Measurements from ENCODE around the gene ZNRD2. TPM values are rescaled to one million over a fixed set of nuclear protein-coding genes. Genes with fewer than 3 reads are reported as not detected.

ZNRD2 gene
- total and polyA plus RNA-seq, 2 experiments from 2014 or later, result 20.5 to 52.4 TPM

GRCh38 chr11:65591939-65592857 lies 21.9 kb downstream of the ZNRD2 start:
- Histone ChIP-seq H3K27me3 (no peaks in the 10 kb centered on the region), H3K9me2 (replicated peaks; ENCODE audit: insufficient read depth) (no peaks in the 10 kb centered on the region), H3K27ac (no peak overlapping the region)

GRCh38 chr11:65592858-65593517 lies 22.7 kb downstream of the ZNRD2 start:
- Histone ChIP-seq H3K4me3 (no peak overlapping the region), H4K20me1 (ENCODE audit: insufficient read depth, poor library complexity, severe bottlenecking) (no peaks in the 10 kb centered on the region), H3K27ac (no peak overlapping the region), H3K79me2 (no peaks in the 10 kb centered on the region), H3K27me3 (no peaks in the 10 kb centered on the region), H3K4me1 (ENCODE audit: insufficient read depth) (peaks cover 13% of the 10 kb centered on the region), H3K4me2 (peak overlapping the region; percentile 75), H3K36me3 (replicated peaks; ENCODE audit: insufficient read depth, low read depth) (no peaks in the 10 kb centered on the region), H2AFZ (no peak overlapping the region), H3K9me3 (ENCODE audit: low read depth) (no peaks in the 10 kb centered on the region), H3K9me2 (replicated peaks; ENCODE audit: insufficient read depth) (no peaks in the 10 kb centered on the region)
- 75% methylated on average over 22 of the region's 22 CpGs for WGBS (ENCODE audit: low lambda C conversion rate, missing lambda C conversion rate)
- DNase-seq (ENCODE audit: low spot score), result no peak
- TF ChIP-seq EZH2phosphoT487 (IDR thresholded peaks at IDR 0.05; ENCODE audit: low read depth, severe bottlenecking, unreplicated experiment) (no peak), EZH2 (IDR thresholded peaks at IDR 0.05; ENCODE audit: borderline replicate concordance) (no peak), CTCF (IDR thresholded peaks at IDR 0.05; ENCODE audit: poor library complexity) (no peak)

More at GRCh38 chr11:65591939-65592857, 21.9 kb downstream of the ZNRD2 start:
- Histone ChIP-seq H3K4me3 (peak overlapping the region; percentile 16), H4K20me1 (ENCODE audit: insufficient read depth, poor library complexity, severe bottlenecking) (no peaks in the 10 kb centered on the region), H3K9me3 (ENCODE audit: low read depth) (no peaks in the 10 kb centered on the region), H3K4me2 (peak overlapping the region; percentile 75), H3K36me3 (replicated peaks; ENCODE audit: insufficient read depth, low read depth) (no peaks in the 10 kb centered on the region), H3K79me2 (no peaks in the 10 kb centered on the region), H3K4me1 (ENCODE audit: insufficient read depth) (peaks cover 13% of the 10 kb centered on the region), H2AFZ (peak overlapping the region; percentile 21)
- WGBS (ENCODE audit: low lambda C conversion rate, missing lambda C conversion rate), result 14% methylated on average over 68 of the region's 106 CpGs
- TF ChIP-seq EZH2phosphoT487 (IDR thresholded peaks at IDR 0.05; ENCODE audit: low read depth, severe bottlenecking, unreplicated experiment) (no peak), EZH2 (IDR thresholded peaks at IDR 0.05; ENCODE audit: borderline replicate concordance) (no peak), CTCF (IDR thresholded peaks at IDR 0.05; ENCODE audit: poor library complexity) (peak; percentile 26)
- peak; percentile 70 for DNase-seq (ENCODE audit: low spot score)

GRCh38 chr11:65593518-65594414 lies 23.5 kb downstream of the ZNRD2 start:
- Histone ChIP-seq H3K4me3 (no peak overlapping the region), H3K27me3 (no peaks in the 10 kb centered on the region), H3K9me3 (ENCODE audit: low read depth) (no peaks in the 10 kb centered on the region), H3K4me1 (ENCODE audit: insufficient read depth) (peaks cover 13% of the 10 kb centered on the region), H3K9me2 (replicated peaks; ENCODE audit: insufficient read depth) (no peaks in the 10 kb centered on the region), H3K4me2 (no peak overlapping the region), H3K79me2 (no peaks in the 10 kb centered on the region), H2AFZ (no peak overlapping the region), H3K27ac (no peak overlapping the region), H3K36me3 (replicated peaks; ENCODE audit: insufficient read depth, low read depth) (no peaks in the 10 kb centered on the region), H4K20me1 (ENCODE audit: insufficient read depth, poor library complexity, severe bottlenecking) (no peaks in the 10 kb centered on the region)
- DNase-seq (ENCODE audit: low spot score), result no peak
- 90% methylated on average over 26 of the region's 26 CpGs for WGBS (ENCODE audit: low lambda C conversion rate, missing lambda C conversion rate)
- no peak for TF ChIP-seq EZH2 (IDR thresholded peaks at IDR 0.05; ENCODE audit: borderline replicate concordance)
- TF ChIP-seq CTCF (IDR thresholded peaks at IDR 0.05; ENCODE audit: poor library complexity), result peak; percentile 47
